GM23338 (cell line): ENCODE data around the gene GUCY1A2. TPM values are rescaled to one million over a fixed set of nuclear protein-coding genes. Genes with fewer than 3 reads are reported as not detected.

Experiments used
- ATAC-seq: fragments of 200-7000 bp; cut with Tn5 transposase; 3 replicates; pipeline ENCODE4 v1.9.1; 2020
- DNase-seq: peaks from one replicate; pipeline ENCODE4 v3.0.0-alpha.2; 2015; ENCODE audit warnings: low spot score
- H2AFZ ChIP-seq: fragments of 200-600 bp; sonication (generic); 2 replicates; pipeline ENCODE4 v1.8.0; 2016; ENCODE audit warnings: antibody characterized with exemption, mild to moderate bottlenecking, moderate library complexity
- H3F3A ChIP-seq: fragments of 200-600 bp; sonication (generic); replicated peaks from 2 replicates; pipeline ENCODE4 v1.8.0; 2017; ENCODE audit warnings: antibody characterized with exemption, mixed run types, low read depth
- H3K27ac ChIP-seq: fragments of 200-600 bp; sonication (generic); 2 replicates; pipeline ENCODE4 v1.6.1; 2016; ENCODE audit warnings: low read depth
- H3K27me3 ChIP-seq: fragments of 200-600 bp; sonication (generic); 2 replicates; pipeline ENCODE4 v1.8.0; 2016; ENCODE audit warnings: mild to moderate bottlenecking, mixed run types, moderate library complexity; ENCODE audit not compliant: insufficient read depth
- H3K36me3 ChIP-seq: fragments of 200-600 bp; sonication (generic); 2 replicates; pipeline ENCODE4 v1.8.0; 2016; ENCODE audit warnings: mild to moderate bottlenecking; ENCODE audit not compliant: insufficient read depth
- H3K4me1 ChIP-seq: fragments of 200-600 bp; sonication (generic); 2 replicates; pipeline ENCODE4 v1.8.0; 2016; ENCODE audit warnings: mild to moderate bottlenecking, moderate library complexity; ENCODE audit not compliant: insufficient read depth
- H3K4me2 ChIP-seq: fragments of 200-600 bp; sonication (generic); 2 replicates; pipeline ENCODE4 v1.7.1; 2017; ENCODE audit warnings: mixed run types
- H3K4me3 ChIP-seq: fragments of 200-600 bp; sonication (generic); 2 replicates; pipeline ENCODE4 v1.6.1; 2016; ENCODE audit warnings: mixed run types
- H3K79me2 ChIP-seq: fragments of 200-600 bp; sonication (generic); replicated peaks from 2 replicates; pipeline ENCODE4 v1.8.0; 2017; ENCODE audit warnings: mild to moderate bottlenecking; ENCODE audit not compliant: insufficient read depth
- H3K9me2 ChIP-seq: fragments of 200-600 bp; sonication (generic); 2 replicates; pipeline ENCODE4 v1.8.0; 2017; ENCODE audit not compliant: insufficient read depth
- H4K20me1 ChIP-seq: fragments of 200-600 bp; sonication (generic); replicated peaks from 2 replicates; pipeline ENCODE4 v1.8.0; 2017; ENCODE audit warnings: mild to moderate bottlenecking; ENCODE audit not compliant: insufficient read depth
- H3K27ac Mint-ChIP-seq: 2 replicates; pipeline ENCODE4 v1.8.0; 2020; ENCODE audit warnings: inconsistent platforms, mild to moderate bottlenecking, moderate library complexity, mixed read lengths
- H3K27me3 Mint-ChIP-seq: 3 replicates; pipeline ENCODE4 v1.8.0; 2022; ENCODE audit warnings: low read depth, mild to moderate bottlenecking, moderate library complexity, mixed read lengths, inconsistent platforms; ENCODE audit not compliant: insufficient read depth, poor library complexity
- H3K36me3 Mint-ChIP-seq: 3 replicates; pipeline ENCODE4 v1.8.0; 2021; ENCODE audit warnings: low read depth, mild to moderate bottlenecking, inconsistent platforms, moderate library complexity, mixed read lengths
- H3K4me1 Mint-ChIP-seq: 3 replicates; pipeline ENCODE4 v1.8.0; 2020; ENCODE audit warnings: mild to moderate bottlenecking, inconsistent platforms, mixed read lengths
- H3K4me3 Mint-ChIP-seq: 3 replicates; pipeline ENCODE4 v1.8.0; 2021; ENCODE audit warnings: moderate library complexity, mild to moderate bottlenecking, inconsistent platforms, mixed read lengths
- H3K9me3 Mint-ChIP-seq: 3 replicates; pipeline ENCODE4 v1.8.0; 2020; ENCODE audit warnings: moderate library complexity, mild to moderate bottlenecking, inconsistent platforms, mixed read lengths
- CREB1 ChIP-seq: fragments of 250-450 bp; sonication (Bioruptor Pico); IDR thresholded peaks from 2 replicates; pipeline ENCODE4 v1.5.0; 2020; ENCODE audit warnings: low read depth, mild to moderate bottlenecking, moderate library complexity
- ETS1 ChIP-seq: IDR thresholded peaks from 2 replicates; pipeline ENCODE4 v1.6.1; 2016; ENCODE audit warnings: antibody characterized with exemption
- EZH2 ChIP-seq: fragments of 200-600 bp; sonication (generic); IDR thresholded peaks from one replicate; pipeline ENCODE4 v1.8.0; 2017; ENCODE audit warnings: antibody characterized with exemption, mild to moderate bottlenecking, low read depth; ENCODE audit not compliant: unreplicated experiment
- EZH2phosphoT487 ChIP-seq: fragments of 200-600 bp; sonication (generic); IDR thresholded peaks from one replicate; pipeline ENCODE4 v1.8.1; 2018; ENCODE audit warnings: antibody characterized with exemption; ENCODE audit not compliant: unreplicated experiment
- JUNB ChIP-seq: IDR thresholded peaks from one replicate; pipeline ENCODE4 v1.6.1; 2016; ENCODE audit warnings: antibody characterized with exemption; ENCODE audit not compliant: unreplicated experiment
- NANOG ChIP-seq: IDR thresholded peaks from 2 replicates; pipeline ENCODE4 v1.6.1; 2016; ENCODE audit warnings: antibody characterized with exemption, borderline replicate concordance
- POLR2AphosphoS5 ChIP-seq: IDR thresholded peaks from 2 replicates; pipeline ENCODE4 v1.6.1; 2016; ENCODE audit warnings: antibody characterized with exemption, low read depth
- REST ChIP-seq: IDR thresholded peaks from one replicate; pipeline ENCODE4 v1.6.1; 2018; ENCODE audit warnings: antibody characterized with exemption; ENCODE audit not compliant: unreplicated experiment
- STAT1 ChIP-seq: IDR thresholded peaks from one replicate; pipeline ENCODE4 v1.6.1; 2016; ENCODE audit warnings: antibody characterized with exemption; ENCODE audit not compliant: unreplicated experiment
- ZNF114 ChIP-seq: fragments of 250-450 bp; sonication (Bioruptor Pico); IDR thresholded peaks from 2 replicates; pipeline ENCODE4 v1.5.0; 2020; ENCODE audit warnings: mild to moderate bottlenecking, moderate library complexity
- ZNF331 ChIP-seq: fragments of 250-450 bp; sonication (Bioruptor Pico); IDR thresholded peaks from 2 replicates; pipeline ENCODE4 v1.5.0; 2020; ENCODE audit warnings: low read depth, mild to moderate bottlenecking, moderate library complexity
- polyA plus RNA-seq: library from polyadenylated mRNA; unstranded; fragments of >200 nt; fragmentation: Nextera tagmentation; extraction: Ambion mirVana; gene quantifications from 2 replicates; pipeline ENCODE4 v1.2.1, GENCODE V29; 2016
- total RNA-seq: library from RNA; depleted of rRNA; stranded (reverse); fragments of >200 nt; shearing (Covaris generic); gene quantifications from 2 replicates; pipeline ENCODE4 v1.2.3, GENCODE V29; 2014
- TF ChIP-seq, protein P1 (sequence below): fragments of 250-450 bp; sonication (Bioruptor Pico); IDR thresholded peaks from 2 replicates; pipeline ENCODE4 v1.5.0; 2020; ENCODE audit warnings: mild to moderate bottlenecking, moderate library complexity

The GUCY1A2 gene
- total and polyA plus RNA-seq, 2 experiments from 2014 or later, result 0.36 to 1.4 TPM

DNA sequence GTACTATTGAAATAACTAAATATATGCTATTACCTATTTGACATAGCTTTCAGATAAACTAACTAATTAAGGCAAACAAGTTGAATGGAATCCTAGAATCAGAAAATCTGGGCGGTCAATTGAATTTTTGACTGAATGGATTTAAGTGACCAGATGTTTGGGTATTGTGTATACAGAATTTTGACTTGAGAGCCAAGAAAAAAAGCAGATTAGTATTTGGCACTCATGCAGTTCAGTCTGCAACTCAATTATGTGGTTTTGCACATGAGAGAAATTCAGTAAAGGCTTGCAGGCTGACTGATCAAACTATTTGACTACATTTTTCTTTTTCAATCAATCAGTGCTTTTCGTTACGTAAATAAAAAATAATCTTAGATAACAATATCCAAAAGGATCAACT is 254.8 kb downstream of the GUCY1A2 start (continued):
- TF ChIP-seq REST (no peak), ETS1 (no peak)

DNA sequence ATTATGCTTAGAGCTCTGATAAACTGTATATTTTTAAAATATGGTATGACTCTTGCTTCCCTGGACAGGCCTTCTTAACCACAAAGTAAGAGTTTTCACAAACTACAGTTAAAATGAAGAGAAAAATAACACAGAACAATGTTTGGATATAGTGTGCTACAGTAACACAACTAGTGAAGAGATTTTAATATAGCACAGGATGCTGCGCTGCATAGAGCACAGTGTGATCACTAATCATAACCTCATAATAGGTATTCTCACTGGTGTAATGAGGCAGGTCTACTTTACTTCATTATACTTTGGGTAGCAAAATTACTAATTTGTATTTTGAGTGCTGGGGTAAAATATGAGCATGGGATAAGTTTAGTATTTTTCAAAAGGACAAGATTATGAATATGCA is 256.5 kb downstream of the GUCY1A2 start:
- Histone ChIP-seq H3K4me2 (no peak overlapping the region), H3K27ac (no peak overlapping the region), H3K9me2 (no peaks in the 10 kb centered on the region), H3K4me1 (peaks cover 9% of the 10 kb centered on the region), H3F3A (no peaks in the 10 kb centered on the region), H3K79me2 (no peaks in the 10 kb centered on the region), H4K20me1 (no peaks in the 10 kb centered on the region), H2AFZ (no peak overlapping the region), H3K27me3 (no peaks in the 10 kb centered on the region), H3K4me3 (no peak overlapping the region), H3K36me3 (no peaks in the 10 kb centered on the region)
- Mint-ChIP-seq H3K4me1 (peaks cover 14% of the 10 kb centered on the region), H3K9me3 (peaks cover 3% of the 10 kb centered on the region; the same call in 2 of the 3 replicates), H3K27ac (no peak overlapping the region), H3K4me3 (no peak overlapping the region), H3K27me3 (no peaks in the 10 kb centered on the region), H3K36me3 (0 out of 3 replicates have a peak, but pooled peaks cover 3% of the 10 kb centered on the region)
- DNase-seq (no peak), ATAC-seq (no peak)
- TF ChIP-seq POLR2AphosphoS5 (no peak), STAT1 (no peak), CREB1 (no peak), ZNF331 (CRISPR knock-in tag) (no peak), EZH2phosphoT487 (no peak), ZNF114 (no peak), REST (no peak), EZH2 (no peak), JUNB (no peak), NANOG (no peak)
- TF ChIP-seq, protein P1, sequence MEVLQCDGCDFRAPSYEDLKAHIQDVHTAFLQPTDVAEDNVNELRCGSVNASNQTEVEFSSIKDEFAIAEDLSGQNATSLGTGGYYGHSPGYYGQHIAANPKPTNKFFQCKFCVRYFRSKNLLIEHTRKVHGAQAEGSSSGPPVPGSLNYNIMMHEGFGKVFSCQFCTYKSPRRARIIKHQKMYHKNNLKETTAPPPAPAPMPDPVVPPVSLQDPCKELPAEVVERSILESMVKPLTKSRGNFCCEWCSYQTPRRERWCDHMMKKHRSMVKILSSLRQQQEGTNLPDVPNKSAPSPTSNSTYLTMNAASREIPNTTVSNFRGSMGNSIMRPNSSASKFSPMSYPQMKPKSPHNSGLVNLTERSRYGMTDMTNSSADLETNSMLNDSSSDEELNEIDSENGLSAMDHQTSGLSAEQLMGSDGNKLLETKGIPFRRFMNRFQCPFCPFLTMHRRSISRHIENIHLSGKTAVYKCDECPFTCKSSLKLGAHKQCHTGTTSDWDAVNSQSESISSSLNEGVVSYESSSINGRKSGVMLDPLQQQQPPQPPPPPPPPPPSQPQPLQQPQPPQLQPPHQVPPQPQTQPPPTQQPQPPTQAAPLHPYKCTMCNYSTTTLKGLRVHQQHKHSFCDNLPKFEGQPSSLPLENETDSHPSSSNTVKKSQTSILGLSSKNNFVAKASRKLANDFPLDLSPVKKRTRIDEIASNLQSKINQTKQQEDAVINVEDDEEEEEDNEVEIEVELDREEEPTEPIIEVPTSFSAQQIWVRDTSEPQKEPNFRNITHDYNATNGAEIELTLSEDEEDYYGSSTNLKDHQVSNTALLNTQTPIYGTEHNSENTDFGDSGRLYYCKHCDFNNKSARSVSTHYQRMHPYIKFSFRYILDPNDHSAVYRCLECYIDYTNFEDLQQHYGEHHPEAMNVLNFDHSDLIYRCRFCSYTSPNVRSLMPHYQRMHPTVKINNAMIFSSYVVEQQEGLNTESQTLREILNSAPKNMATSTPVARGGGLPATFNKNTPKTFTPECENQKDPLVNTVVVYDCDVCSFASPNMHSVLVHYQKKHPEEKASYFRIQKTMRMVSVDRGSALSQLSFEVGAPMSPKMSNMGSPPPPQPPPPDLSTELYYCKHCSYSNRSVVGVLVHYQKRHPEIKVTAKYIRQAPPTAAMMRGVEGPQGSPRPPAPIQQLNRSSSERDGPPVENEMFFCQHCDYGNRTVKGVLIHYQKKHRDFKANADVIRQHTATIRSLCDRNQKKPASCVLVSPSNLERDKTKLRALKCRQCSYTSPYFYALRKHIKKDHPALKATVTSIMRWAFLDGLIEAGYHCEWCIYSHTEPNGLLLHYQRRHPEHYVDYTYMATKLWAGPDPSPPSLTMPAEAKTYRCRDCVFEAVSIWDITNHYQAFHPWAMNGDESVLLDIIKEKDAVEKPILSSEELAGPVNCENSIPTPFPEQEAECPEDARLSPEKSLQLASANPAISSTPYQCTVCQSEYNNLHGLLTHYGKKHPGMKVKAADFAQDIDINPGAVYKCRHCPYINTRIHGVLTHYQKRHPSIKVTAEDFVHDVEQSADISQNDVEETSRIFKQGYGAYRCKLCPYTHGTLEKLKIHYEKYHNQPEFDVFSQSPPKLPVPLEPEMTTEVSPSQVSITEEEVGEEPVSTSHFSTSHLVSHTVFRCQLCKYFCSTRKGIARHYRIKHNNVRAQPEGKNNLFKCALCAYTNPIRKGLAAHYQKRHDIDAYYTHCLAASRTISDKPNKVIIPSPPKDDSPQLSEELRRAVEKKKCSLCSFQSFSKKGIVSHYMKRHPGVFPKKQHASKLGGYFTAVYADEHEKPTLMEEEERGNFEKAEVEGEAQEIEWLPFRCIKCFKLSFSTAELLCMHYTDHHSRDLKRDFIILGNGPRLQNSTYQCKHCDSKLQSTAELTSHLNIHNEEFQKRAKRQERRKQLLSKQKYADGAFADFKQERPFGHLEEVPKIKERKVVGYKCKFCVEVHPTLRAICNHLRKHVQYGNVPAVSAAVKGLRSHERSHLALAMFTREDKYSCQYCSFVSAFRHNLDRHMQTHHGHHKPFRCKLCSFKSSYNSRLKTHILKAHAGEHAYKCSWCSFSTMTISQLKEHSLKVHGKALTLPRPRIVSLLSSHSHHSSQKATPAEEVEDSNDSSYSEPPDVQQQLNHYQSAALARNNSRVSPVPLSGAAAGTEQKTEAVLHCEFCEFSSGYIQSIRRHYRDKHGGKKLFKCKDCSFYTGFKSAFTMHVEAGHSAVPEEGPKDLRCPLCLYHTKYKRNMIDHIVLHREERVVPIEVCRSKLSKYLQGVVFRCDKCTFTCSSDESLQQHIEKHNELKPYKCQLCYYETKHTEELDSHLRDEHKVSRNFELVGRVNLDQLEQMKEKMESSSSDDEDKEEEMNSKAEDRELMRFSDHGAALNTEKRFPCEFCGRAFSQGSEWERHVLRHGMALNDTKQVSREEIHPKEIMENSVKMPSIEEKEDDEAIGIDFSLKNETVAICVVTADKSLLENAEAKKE (CRISPR knock-in tag), result no peak
